ENCODE results near the gene TCF12. TPM values are rescaled to one million over a fixed set of nuclear protein-coding genes. Genes with fewer than 3 reads are reported as not detected.

The TCF12 gene
- total and polyA plus RNA-seq, 8 donors, result 7.7 to 67.4 (median 27.3) TPM

GRCh38 chr15:56892659-56893363, 25.6 kb upstream of the TCF12 start:
- WGBS, 2 donors, result 96 to 97% methylated on average over 2 of the region's 2 CpGs
- intact Hi-C loops (cut with DNase I), result no loop called here
- Histone ChIP-seq H3K4me1 (peaks cover 0 to 9% (median 0%) of the 10 kb centered on the region in 3 donors), H3K27ac (no peak overlapping the region), H3K9me3 (no peaks in the 10 kb centered on the region), H3K36me3 (no peaks in the 10 kb centered on the region), H3K27me3 (no peaks in the 10 kb centered on the region), H3K4me3 (no peak overlapping the region)
- no peak for TF ChIP-seq CTCF (IDR thresholded peaks at IDR 0.05)
- no peak for FAIRE-seq
- DNase-seq, result no peak
- ATAC-seq, result no peak

- H3K36me3 ChIP-seq, result no peaks in the 10 kb centered on the region
- H3K4me1 ChIP-seq, result peaks cover 0 to 4% (median 0%) of the 10 kb centered on the region in 3 donors
- no peak for TF ChIP-seq CTCF (IDR thresholded peaks at IDR 0.05)
- H3K4me3 ChIP-seq, result no peak overlapping the region
- FAIRE-seq (no peak), ATAC-seq (no peak), DNase-seq (no peak)
- no peak overlapping the region for H3K27ac ChIP-seq
- no peaks in the 10 kb centered on the region for H3K9me3 ChIP-seq
- intact Hi-C loops (cut with DNase I), result no loop called here
- 81 to 82% methylated on average over 1 of the region's 1 CpG for WGBS, 2 donors
- H3K27me3 ChIP-seq, result no peaks in the 10 kb centered on the region
These were observed 25.1 kb upstream of the TCF12 start for GRCh38 chr15:56893364-56893678.

- 92 to 95% methylated on average over 3 of the region's 3 CpGs for WGBS, 2 donors
- ATAC-seq (no peak), FAIRE-seq (no peak), DNase-seq (no peak)
- Histone ChIP-seq H3K27me3 (no peaks in the 10 kb centered on the region), H3K9me3 (no peaks in the 10 kb centered on the region), H3K4me1 (no peaks in the 10 kb centered on the region), H3K36me3 (no peaks in the 10 kb centered on the region), H3K27ac (no peak overlapping the region), H3K4me3 (no peak overlapping the region)
- no peak for TF ChIP-seq CTCF (IDR thresholded peaks at IDR 0.05)
- intact Hi-C loops (cut with DNase I), result no loop called here
These were observed 23.8 kb upstream of the TCF12 start for GRCh38 chr15:56894601-56895000.

- H3K36me3 ChIP-seq, result no peaks in the 10 kb centered on the region
- 87% methylated on average over 2 of the region's 2 CpGs for WGBS, 2 donors
- no peak for DNase-seq
- no peaks in the 10 kb centered on the region for H3K4me1 ChIP-seq
- intact Hi-C loops (cut with DNase I), result no loop called here
- no peak overlapping the region for H3K4me3 ChIP-seq
- no peak for TF ChIP-seq CTCF (IDR thresholded peaks at IDR 0.05)
- FAIRE-seq, result no peak
- no peaks in the 10 kb centered on the region for H3K9me3 ChIP-seq
- H3K27me3 ChIP-seq, result no peaks in the 10 kb centered on the region
- H3K27ac ChIP-seq, result no peak overlapping the region
- ATAC-seq, result no peak
These were observed 16.5 kb upstream of the TCF12 start for GRCh38 chr15:56901931-56902330.

- ATAC-seq (no peak), DNase-seq (no peak), FAIRE-seq (no peak)
- H3K4me3 ChIP-seq, result no peak overlapping the region
- no peak for TF ChIP-seq CTCF (IDR thresholded peaks at IDR 0.05)
- intact Hi-C loops (cut with DNase I), result no loop called here
- no peaks in the 10 kb centered on the region for H3K27me3 ChIP-seq
- H3K9me3 ChIP-seq, result no peaks in the 10 kb centered on the region
- 63 to 67% methylated on average over 1 of the region's 1 CpG for WGBS, 2 donors
- no peak overlapping the region for H3K27ac ChIP-seq
- H3K4me1 ChIP-seq, result no peaks in the 10 kb centered on the region
- no peaks in the 10 kb centered on the region for H3K36me3 ChIP-seq
These were observed 11.7 kb upstream of the TCF12 start for GRCh38 chr15:56906766-56907165.

All from pancreas (tissue), 10 donors.